WTC11 (cell line): ENCODE results near the gene ALKBH4. TPM values are rescaled to one million over a fixed set of nuclear protein-coding genes. Genes with fewer than 3 reads are reported as not detected.
"Not testable (repeated sequence)": the region's sequence is repeated elsewhere in the genome, so short reads cannot be mapped to it uniquely, and the experiment has no call there.

Source experiments
- ATAC-seq: fragments of 200-7000 bp; cut with Tn5 transposase; 2 replicates; pipeline ENCODE4 v1.10.0; 2021; ENCODE audit warnings: mild to moderate bottlenecking, moderate library complexity
- CTCF ChIA-PET: fragments of 300-600 bp; sonication (Branson Sonifier 250); formaldehyde crosslinking; loops from one replicate; lab custom pipeline; 2021; ENCODE audit warnings: antibody characterized with exemption; lab: Charles Lee
- POLR2A ChIA-PET: fragments of 350-600 bp; sonication (Branson Sonifier 250); formaldehyde crosslinking; loops from one replicate; lab custom pipeline; 2021; ENCODE audit warnings: antibody characterized with exemption; lab: Charles Lee
- DNase-seq: peaks from one replicate; pipeline ENCODE4 v3.0.0; 2021; ENCODE audit warnings: low spot score
- H3K27ac Mint-ChIP-seq: 2 replicates; pipeline ENCODE4 v1.8.0; 2021; ENCODE audit warnings: mixed read lengths
- H3K27me3 Mint-ChIP-seq: 2 replicates; pipeline ENCODE4 v1.8.0; 2021; ENCODE audit warnings: low read depth, mild to moderate bottlenecking, moderate library complexity, mixed read lengths
- H3K36me3 Mint-ChIP-seq: 2 replicates; pipeline ENCODE4 v1.8.0; 2021; ENCODE audit warnings: mixed read lengths
- H3K4me1 Mint-ChIP-seq: 2 replicates; pipeline ENCODE4 v1.8.0; 2022; ENCODE audit warnings: mixed read lengths
- H3K4me3 Mint-ChIP-seq: 2 replicates; pipeline ENCODE4 v1.8.0; 2021; ENCODE audit warnings: mild to moderate bottlenecking, moderate library complexity, mixed read lengths
- H3K9me3 Mint-ChIP-seq: 2 replicates; pipeline ENCODE4 v1.8.0; 2021; ENCODE audit warnings: mixed read lengths
- total RNA-seq: library from RNA; stranded (reverse); gene quantifications from 3 replicates; pipeline ENCODE4 v1.2.3, GENCODE V29; 2021

The ALKBH4 gene
- total RNA-seq, 1 experiment from 2014 or later: 20.4 TPM

- H3K9me3 Mint-ChIP-seq, H3K4me3 Mint-ChIP-seq, CTCF ChIA-PET, H3K36me3 Mint-ChIP-seq, POLR2A ChIA-PET, DNase-seq, H3K27ac Mint-ChIP-seq, H3K27me3 Mint-ChIP-seq, H3K4me1 Mint-ChIP-seq: not testable (repeated sequence)
- ATAC-seq: peak; percentile 77
These were observed 47.3 kb upstream of the ALKBH4 start for GRCh38 chr7:102511860-102512522.

- peak; percentile 8 for DNase-seq
- H3K27ac Mint-ChIP-seq, H3K4me1 Mint-ChIP-seq, H3K4me3 Mint-ChIP-seq, H3K36me3 Mint-ChIP-seq, CTCF ChIA-PET, ATAC-seq, POLR2A ChIA-PET, H3K27me3 Mint-ChIP-seq, H3K9me3 Mint-ChIP-seq: not testable (repeated sequence)
These were observed 45.9 kb upstream of the ALKBH4 start for GRCh38 chr7:102510575-102510974.

GRCh38 chr7:102507410-102508088, 42.9 kb upstream of the ALKBH4 start:
- H3K36me3 Mint-ChIP-seq, H3K27ac Mint-ChIP-seq, POLR2A ChIA-PET, H3K9me3 Mint-ChIP-seq, DNase-seq, ATAC-seq, H3K4me1 Mint-ChIP-seq, CTCF ChIA-PET, H3K27me3 Mint-ChIP-seq, H3K4me3 Mint-ChIP-seq: not testable (repeated sequence)

GRCh38 chr7:102505298-102506185, 40.9 kb upstream of the ALKBH4 start:
- ATAC-seq: peak; percentile 53
- H3K9me3 Mint-ChIP-seq, H3K4me3 Mint-ChIP-seq, POLR2A ChIA-PET, H3K27me3 Mint-ChIP-seq, H3K36me3 Mint-ChIP-seq, H3K4me1 Mint-ChIP-seq, CTCF ChIA-PET, H3K27ac Mint-ChIP-seq, DNase-seq: not testable (repeated sequence)

GRCh38 chr7:102503141-102503540, 38.5 kb upstream of the ALKBH4 start:
- ATAC-seq, H3K36me3 Mint-ChIP-seq, H3K9me3 Mint-ChIP-seq, POLR2A ChIA-PET, H3K4me3 Mint-ChIP-seq, H3K4me1 Mint-ChIP-seq, H3K27ac Mint-ChIP-seq, CTCF ChIA-PET, DNase-seq, H3K27me3 Mint-ChIP-seq: not testable (repeated sequence)

GRCh38 chr7:102498321-102498720, 33.7 kb upstream of the ALKBH4 start:
- H3K4me1 Mint-ChIP-seq, H3K36me3 Mint-ChIP-seq, DNase-seq, POLR2A ChIA-PET, H3K27ac Mint-ChIP-seq, H3K27me3 Mint-ChIP-seq, CTCF ChIA-PET, H3K4me3 Mint-ChIP-seq, H3K9me3 Mint-ChIP-seq, ATAC-seq: not testable (repeated sequence)

GRCh38 chr7:102497308-102497707, 32.6 kb upstream of the ALKBH4 start:
- H3K4me3 Mint-ChIP-seq: not testable (repeated sequence)

GRCh38 chr7:102496861-102497260, 32.2 kb upstream of the ALKBH4 start:
- H3K4me3 Mint-ChIP-seq, CTCF ChIA-PET, H3K27me3 Mint-ChIP-seq, H3K9me3 Mint-ChIP-seq, ATAC-seq, POLR2A ChIA-PET, H3K27ac Mint-ChIP-seq, H3K36me3 Mint-ChIP-seq, H3K4me1 Mint-ChIP-seq: not testable (repeated sequence)
- DNase-seq: peak; percentile 7

More at GRCh38 chr7:102497308-102497707, 32.6 kb upstream of the ALKBH4 start:
- H3K27ac Mint-ChIP-seq, CTCF ChIA-PET, H3K36me3 Mint-ChIP-seq, H3K9me3 Mint-ChIP-seq, H3K4me1 Mint-ChIP-seq, ATAC-seq, POLR2A ChIA-PET, H3K27me3 Mint-ChIP-seq: not testable (repeated sequence)
- DNase-seq: peak; percentile 4

- H3K9me3 Mint-ChIP-seq, H3K4me1 Mint-ChIP-seq, H3K4me3 Mint-ChIP-seq, POLR2A ChIA-PET, H3K27me3 Mint-ChIP-seq, CTCF ChIA-PET, H3K36me3 Mint-ChIP-seq, DNase-seq, H3K27ac Mint-ChIP-seq: not testable (repeated sequence)
- peak; percentile 0 for ATAC-seq
These were observed 29.9 kb upstream of the ALKBH4 start for GRCh38 chr7:102494473-102495149.

- H3K4me3 Mint-ChIP-seq, ATAC-seq, H3K9me3 Mint-ChIP-seq, H3K36me3 Mint-ChIP-seq, H3K27ac Mint-ChIP-seq, H3K27me3 Mint-ChIP-seq, CTCF ChIA-PET, POLR2A ChIA-PET, H3K4me1 Mint-ChIP-seq: not testable (repeated sequence)
- peak; percentile 16 for DNase-seq
These were observed 29.4 kb upstream of the ALKBH4 start for GRCh38 chr7:102494026-102494425.

- H3K27ac Mint-ChIP-seq, H3K36me3 Mint-ChIP-seq, DNase-seq, H3K27me3 Mint-ChIP-seq, H3K9me3 Mint-ChIP-seq, CTCF ChIA-PET, POLR2A ChIA-PET, H3K4me3 Mint-ChIP-seq, H3K4me1 Mint-ChIP-seq: not testable (repeated sequence)
- ATAC-seq: peak; percentile 49
These were observed 28.7 kb upstream of the ALKBH4 start for GRCh38 chr7:102493220-102493935.
